ENCODE measurements around the gene POU2AF2.
"Not testable (repeated sequence)": the region's sequence is repeated elsewhere in the genome, so short reads cannot be mapped to it uniquely, and the experiment has no call there.

Gene POU2AF2

DNA sequence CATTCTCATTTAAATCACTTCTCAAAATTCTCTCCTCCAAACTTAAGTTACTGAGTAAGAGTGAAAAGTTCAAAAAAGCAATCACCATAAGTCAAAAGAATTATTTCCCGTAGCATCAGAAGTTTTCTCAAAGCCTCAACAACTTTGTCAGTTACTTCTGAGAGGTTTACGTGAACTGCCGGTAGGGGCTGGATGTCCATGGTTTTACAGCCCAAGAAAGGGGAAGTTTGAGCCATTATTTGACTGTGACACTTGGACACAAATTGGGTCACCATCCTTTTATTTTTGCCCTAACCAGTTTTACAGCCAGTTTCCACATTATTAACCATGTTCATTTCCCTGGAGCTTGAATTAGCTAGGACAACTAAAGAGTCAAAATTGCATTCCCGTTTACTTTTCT is 60.4 kb downstream of the POU2AF2 start:
- DNase-seq: no peak

DNA sequence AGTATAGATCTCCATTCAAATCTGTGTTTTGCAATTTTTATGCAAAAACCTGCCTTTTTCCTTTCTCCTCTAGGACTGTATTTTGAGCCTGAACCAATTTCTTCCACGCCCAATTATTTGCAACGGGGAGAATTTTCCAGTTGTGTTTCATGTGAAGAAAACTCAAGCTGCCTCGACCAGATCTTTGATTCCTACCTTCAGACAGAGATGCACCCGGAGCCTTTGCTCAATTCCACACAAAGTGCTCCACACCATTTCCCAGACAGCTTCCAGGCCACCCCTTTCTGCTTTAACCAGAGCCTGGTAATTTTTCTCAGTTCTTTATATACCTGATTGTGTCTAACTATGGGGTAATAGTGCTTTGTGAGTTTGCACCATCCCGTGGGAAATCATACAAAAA is 60.8 kb downstream of the POU2AF2 start:
- DNase-seq: no peak

DNA sequence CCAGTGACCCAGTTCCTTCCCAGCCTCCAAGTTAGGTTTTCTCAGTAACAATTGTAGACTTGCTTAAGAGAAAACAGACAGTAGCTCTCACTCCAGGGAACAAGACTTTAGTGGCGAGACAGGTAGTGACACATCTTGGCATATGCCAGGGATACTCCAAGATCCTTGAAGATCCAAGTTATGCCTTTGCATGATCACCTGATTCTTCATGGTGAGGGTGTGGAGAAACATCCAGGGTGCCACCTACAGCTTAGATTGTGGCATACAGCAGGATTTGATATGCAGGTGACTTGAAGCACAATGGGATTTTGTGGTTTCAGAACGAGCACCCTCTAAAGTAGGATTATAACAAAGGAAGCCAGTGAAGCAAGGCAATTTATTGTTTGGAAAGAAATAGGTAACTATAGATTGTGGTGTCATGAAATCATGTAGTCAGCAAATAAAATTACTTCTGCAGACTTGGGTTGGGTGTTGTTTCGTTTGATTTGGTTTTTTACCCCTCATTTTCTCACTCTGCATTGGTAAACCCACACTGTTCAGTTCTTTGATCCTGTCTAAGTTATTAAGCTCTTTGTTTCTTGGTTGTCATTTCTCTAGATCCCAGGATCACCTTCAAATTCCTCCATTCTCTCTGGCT is 62.1 kb downstream of the POU2AF2 start:
- DNase-seq: no peak

DNA sequence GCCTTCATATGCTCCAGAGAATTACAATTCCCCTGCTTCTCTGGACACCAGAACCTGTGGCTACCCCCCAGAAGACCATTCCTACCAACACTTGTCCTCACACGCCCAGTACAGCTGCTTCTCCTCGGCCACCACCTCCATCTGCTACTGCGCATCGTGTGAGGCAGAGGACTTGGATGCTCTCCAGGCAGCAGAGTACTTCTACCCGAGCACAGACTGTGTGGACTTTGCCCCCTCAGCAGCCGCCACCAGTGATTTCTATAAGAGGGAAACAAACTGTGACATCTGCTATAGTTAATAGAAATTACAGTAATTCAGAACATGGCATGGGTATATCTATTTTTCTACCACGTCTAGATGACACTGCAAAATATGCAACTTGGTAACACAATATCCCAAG is 62.6 kb downstream of the POU2AF2 start:
- no peak for DNase-seq

DNA sequence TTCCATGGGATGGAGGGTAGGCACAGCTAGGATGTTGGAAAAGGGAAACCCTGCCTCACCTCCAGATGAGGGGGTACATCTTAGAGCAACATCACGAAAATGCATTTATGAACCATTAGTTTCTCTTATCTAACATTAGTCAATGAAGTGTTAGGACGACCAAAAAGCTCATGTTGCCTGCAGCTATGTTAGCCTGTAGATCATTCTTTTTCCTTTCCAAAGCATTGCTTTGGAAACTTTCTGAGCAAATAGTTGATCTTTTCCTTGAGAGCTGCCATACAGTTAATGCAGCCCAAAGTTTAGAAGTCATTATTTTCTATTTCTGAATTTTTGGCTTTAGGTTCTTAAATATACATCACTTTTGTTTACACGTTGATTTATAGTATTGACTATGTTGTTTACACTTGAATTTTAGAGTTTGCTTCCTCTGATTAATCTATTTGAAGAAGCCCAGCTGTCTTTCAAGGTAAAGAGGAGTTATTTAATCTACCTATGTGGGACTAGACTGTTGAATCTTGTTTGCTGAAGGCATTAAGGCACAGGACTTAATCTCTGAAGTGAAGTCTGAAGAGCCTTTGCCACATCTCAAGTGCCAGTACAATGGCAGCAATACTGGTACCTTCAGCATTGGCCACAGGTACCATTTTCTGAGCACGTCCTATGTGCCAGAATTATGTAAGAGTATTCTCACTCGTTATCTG is 63.8 kb downstream of the POU2AF2 start:
- no peak for DNase-seq

DNA sequence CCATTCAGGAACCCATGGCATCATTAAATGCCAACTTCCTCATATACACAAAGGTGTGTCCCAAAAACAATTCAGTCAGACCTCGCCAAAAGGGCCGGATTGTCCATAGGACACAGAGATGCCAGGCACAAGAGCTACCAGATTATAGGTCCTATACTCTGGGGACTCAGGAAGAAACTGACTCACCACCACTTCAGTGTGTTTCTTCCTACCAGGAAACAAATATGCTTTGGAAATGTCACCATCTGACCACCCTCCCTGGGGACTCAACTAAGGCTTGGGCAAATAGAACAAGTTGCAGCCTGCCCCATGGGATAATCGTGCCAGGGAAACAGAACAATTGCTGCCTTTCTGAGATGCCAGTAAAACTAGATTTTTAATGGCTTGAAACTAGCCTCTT is 64.6 kb downstream of the POU2AF2 start:
- no peak for DNase-seq

DNA sequence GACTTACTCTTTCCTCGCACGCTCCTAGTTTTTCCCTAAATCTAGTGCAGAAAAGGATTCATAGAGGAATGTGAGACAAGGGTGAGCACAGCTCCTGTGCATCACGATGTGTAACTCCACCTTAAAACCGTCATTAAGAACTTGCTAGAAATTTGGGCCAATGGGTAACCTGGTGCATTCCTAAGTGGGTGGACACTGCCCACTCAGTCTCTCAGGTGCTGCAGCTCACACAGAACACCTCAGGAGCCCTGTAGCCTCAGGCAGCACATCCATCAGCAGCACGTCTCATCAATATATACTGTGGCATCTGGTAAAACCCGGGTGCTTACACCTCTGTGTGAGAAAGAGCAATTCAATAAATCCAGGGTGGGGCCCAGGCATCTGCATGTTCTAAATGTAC is 65.2 kb downstream of the POU2AF2 start:
- DNase-seq: no peak

DNA sequence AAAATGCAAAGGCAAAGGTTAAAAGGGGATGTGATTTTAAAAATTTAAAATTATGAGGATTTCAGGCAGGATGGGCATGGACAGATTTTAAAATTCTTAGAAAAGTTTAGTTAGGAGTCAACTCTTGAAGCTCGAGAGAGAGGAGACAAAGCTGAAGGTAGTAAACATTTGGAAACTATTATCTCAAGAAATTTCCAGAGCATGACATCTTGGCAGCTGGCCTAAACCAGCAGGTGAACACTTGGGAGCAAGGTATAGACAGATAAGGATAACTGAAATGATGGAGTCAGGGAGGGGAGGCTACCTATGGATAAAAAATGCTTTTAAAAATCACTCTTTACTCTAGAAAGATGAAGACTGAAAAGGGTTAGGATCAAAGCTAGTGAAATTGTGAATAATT is 66.6 kb downstream of the POU2AF2 start:
- no peak for DNase-seq

DNA sequence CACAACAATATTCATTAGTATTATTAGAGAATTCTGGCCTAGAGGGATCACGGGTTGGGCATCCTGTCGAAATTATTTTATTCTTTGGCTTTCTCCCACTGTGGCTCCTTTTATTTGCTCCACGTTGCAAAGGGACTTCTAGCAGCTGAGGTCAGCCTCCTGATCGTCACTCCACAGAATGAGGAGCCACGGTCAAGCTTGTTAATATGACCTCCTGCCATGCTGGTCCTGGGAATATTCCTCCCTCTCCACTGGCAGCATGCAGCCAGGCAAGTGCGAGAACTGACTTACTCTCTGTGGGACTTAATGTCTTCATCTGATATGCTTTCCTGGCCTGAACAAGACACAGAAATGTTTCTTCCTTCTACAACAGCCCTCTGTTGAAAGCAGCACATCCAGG is 73.8 kb downstream of the POU2AF2 start:
- no peak for DNase-seq

DNA sequence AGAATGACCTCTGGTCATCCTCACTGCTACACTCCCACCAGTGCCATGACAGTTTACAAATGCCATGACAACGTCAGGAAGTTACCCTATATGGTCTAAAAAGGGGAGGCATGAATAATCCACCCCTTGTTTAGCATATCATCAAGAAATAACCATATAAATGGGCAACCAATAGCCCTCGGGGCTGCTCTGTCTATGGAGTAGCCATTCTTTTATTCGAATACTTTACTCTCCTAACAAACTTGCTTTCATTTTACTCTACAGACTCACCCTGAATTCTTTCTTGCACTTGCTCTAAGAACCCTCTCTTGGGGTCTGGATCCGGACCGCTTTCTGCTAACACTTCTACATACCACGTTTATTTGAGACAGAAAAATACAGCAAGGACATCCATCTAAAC is 74.7 kb downstream of the POU2AF2 start:
- not testable (repeated sequence) for DNase-seq

DNA sequence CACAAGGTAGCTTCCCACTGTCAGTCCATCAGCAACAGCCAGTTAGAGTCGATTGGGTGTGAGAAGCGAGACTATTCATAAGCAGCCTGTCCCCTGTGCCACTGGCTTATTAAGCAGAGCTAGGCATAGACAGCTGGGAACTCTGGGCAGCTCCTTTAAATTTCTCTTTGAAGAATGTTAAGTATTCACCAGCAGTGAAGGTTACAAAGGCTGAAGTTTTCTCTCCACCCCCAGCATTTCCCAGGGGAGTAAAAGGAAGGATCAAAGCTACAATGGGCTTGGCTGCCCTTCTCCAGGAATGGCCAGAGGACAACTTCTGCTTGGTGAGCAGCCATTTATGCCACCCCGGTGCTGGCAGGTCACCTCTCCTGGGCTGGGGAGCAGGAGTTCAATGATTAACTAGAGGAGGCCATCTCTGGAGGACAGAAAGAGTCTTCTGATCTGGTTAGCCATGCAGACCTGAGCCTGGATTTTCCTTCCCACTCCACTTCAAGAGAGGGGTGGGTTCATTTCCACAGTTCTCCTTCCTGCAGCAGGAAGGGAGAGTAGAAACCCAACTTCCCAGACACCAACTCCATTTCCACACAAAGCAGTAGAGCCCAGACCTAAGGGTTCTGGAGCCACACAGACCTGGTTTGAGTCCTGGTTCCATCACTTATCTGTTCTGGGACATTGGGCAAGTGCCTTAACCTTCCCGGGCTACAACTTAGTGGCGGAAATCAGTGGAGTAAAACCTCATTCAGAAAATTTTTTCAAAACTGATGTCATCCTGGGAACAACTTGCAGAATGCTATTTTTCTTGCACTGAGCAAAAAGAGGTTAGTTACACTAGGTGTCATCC is 75.4 kb downstream of the POU2AF2 start:
- DNase-seq: no peak

DNA sequence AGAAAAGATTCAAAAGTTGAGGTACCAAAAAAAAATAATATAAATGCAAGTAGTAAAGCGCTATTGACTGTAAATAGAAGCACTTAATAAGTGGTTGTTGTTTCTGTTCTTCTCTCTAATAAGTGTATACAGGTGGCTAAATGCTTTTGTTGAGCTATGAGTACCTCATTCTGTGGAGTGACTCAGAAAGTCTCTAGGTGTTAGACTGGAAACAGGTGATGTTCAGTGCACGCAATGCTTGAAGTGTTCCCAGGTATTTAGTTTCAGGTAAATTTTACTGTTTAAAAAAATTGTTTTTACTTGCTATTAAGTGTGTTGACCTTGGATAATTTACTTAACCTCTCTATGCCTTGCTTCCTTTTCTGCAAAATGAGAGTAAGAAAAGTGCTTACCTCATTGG is 77.0 kb downstream of the POU2AF2 start:
- no peak for DNase-seq

DNA sequence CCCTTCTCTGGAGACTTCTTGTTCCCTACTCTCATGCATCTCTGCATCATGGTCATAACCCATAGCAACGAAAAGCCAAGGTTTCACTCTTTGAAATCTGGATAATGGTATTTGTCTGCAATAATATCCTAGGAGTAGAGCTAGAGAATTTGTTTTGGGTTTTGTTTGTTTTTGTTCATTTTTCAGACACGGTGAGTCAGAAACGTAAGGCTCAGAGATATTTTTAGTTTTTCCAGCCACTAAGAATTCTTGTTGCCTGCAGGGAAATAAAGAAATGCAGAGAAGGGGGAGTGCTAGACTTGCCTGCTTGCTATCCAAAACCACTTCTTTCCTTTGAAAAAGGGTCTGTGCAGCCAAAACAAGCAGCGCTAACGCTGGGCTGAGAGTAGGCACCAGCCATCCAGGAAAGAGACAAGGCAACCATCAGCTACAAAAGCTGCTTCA is 78.8 kb downstream of the POU2AF2 start:
- peak; percentile 30 for DNase-seq

DNA sequence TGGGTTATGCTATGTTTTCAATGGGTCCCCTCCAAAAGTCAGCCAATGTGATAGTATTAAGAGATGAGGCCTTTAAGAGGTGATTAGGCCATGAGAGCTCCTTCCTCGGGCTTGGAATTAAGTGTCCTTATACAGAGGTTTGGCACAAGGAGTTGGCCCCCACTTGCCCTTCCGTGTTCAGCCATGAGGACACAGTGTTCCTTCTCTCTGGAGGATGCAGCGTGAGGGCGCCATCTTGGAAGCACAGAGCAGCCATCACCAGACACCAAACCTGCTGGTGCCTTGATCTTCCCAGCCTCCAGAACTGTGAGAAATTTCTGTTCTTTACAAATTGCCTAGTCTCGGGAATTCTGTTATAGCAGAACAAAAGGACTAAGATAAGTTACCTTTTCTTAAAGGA is 79.7 kb downstream of the POU2AF2 start:
- no peak for DNase-seq

DNA sequence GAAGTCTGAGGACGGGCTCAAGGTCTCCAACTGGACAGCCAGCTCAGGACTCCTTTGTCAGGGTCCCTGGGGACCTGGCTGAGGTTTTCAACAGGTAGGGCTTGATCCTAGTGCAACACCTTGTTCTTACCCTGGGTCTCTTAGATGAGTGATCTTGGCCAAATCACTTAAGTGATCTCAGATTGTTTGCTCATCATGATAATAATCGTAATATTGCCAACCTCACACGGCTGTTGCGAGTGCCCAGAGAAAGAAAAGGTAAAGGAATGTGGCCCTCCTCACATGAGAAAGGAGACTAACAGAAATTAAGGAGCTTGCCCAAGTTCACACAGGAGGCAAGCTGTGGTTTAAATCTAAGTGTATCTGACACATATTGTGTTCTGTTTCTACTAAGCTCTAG is 81.3 kb downstream of the POU2AF2 start:
- DNase-seq: no peak

DNA sequence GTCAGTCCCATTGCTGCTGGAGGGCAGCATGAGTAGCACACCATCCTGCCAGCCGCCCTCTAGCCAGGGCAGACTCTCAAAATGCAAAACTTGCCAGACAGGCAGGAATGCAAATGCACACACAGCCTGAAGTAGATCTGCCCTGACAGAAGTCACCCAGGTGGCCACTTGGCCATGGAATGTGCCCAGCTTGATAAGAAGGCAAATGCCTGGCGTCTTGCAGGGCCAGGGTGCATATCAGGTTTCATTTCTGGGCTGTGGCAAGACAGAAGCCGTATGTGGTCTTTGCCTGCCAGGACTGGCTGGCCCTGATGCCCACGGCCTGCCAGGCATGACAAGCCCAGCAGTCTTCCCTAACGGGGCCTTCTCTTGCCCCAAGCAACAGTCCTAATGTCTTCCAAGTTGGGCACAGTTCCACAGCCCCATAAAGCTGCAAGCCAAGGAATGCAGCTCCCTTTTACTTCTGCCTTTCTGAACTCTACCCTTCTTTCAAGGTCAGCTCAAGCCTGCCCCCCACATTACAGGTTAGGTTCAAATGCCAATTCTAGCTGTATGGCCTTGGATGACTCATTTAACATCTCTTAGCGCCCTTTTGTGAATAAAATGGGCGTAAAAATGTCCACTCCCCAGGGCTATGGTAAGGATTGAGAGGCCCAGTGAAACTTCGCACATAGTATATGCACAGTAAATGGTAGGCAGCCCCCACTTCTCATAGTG is 82.5 kb downstream of the POU2AF2 start:
- DNase-seq: no peak

DNA sequence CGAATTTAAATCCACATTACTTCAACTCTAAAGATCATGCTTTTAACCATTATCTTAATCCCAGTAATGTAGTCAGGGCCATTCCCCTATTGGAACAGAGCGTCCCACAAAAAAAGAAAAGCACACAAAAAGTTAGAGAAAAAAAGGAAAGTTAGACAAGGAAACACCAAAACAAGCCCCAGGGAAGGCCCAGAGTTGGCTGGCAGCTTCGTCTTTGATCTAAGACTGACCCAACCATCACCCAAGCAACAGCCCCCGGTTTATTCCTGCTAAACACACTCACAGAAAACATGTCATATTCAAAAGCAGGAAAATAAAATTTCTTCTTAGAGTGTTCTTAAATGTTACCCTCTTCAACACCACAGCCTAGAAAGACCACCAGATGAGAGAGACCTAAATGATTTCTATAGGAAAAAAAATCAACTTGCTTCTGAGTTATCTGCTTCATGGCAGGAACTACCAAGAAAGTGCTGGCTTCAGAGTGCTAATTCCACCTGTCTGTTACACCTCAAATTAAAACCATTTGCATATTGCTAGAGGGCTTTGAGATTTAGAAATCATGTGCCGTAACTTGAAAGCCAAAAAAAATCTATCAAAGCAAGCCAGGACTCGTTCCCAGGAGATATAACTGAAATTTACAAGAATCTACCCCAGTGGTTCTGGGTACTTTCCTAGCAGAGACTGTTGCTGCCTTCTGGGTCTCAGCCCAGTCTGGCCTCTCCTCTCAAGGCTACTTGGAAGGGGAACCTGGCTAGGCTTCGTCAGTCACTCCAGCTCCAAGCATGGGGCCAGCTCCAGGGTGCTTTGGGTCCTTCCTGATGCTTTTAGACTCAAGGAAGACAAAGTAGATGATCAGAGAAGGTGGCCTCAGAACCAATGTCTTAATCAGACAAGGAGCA is 84.0 kb downstream of the POU2AF2 start:
- no peak for DNase-seq

DNA sequence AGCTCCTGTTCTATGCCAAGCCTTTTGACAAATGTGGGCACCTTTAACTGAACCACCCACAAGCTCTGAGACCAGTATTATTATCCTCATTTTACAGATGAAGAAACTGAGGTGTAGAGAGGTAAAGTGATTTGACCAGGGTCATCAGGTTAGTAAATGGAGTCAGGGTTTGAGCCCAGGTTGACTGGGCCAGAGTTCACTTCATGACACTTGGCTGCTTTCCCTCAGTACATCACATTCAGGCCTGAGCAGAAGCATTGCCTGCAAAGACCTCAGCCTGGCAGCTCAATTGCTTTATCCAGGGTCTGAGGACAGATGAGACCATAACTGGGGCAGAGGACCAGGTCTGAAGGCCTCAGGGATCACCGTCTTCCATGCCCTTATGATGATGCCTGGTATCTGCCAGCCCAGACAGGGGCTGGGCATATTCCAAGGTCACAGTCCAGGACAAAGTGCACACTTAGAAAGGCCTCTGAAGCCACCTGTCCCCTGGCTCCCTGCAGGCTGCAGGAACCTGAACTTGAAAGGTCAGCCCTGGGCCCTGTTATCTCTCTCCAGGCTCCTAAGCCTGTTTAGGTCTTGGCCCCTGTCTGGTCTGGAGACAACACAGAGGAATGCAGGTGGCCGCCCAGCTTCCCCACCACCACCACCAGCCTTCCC is 84.8 kb downstream of the POU2AF2 start:
- no peak for DNase-seq

DNA sequence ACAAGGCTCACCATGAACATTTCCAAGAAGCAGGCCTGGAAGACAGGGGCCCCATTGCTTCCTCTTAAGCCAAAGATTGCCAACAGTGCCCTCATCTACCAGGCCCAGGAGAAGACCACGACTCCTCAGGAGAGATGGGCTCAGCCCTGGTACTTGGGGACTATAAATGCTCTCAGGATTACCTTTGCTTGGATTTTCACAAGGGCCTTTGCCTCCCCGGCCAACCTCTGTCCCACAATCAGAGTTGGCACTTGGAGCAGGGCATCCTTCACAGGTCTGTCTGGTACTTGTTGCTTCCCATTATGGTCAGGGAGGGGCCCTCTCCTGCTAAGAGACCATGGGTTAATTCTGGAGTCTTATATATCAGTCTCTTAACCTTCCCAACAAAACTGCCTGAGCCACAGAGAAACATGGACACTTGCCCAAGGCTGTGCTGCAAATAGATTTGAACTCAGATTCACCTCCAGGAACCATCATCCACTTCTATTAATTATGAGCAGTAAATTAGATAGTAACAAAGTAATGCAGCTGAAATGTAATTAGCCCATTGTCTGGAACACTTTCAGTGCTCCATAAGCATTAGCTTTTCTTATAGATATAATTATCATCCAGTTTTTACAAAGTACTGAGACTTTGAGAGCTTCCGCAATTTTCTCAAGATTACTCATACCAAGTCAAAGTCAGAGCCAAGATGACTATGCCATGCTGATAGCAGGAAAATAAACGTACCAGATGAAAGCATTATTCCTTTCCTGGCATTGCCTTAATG is 86.4 kb downstream of the POU2AF2 start:
- DNase-seq: no peak

DNA sequence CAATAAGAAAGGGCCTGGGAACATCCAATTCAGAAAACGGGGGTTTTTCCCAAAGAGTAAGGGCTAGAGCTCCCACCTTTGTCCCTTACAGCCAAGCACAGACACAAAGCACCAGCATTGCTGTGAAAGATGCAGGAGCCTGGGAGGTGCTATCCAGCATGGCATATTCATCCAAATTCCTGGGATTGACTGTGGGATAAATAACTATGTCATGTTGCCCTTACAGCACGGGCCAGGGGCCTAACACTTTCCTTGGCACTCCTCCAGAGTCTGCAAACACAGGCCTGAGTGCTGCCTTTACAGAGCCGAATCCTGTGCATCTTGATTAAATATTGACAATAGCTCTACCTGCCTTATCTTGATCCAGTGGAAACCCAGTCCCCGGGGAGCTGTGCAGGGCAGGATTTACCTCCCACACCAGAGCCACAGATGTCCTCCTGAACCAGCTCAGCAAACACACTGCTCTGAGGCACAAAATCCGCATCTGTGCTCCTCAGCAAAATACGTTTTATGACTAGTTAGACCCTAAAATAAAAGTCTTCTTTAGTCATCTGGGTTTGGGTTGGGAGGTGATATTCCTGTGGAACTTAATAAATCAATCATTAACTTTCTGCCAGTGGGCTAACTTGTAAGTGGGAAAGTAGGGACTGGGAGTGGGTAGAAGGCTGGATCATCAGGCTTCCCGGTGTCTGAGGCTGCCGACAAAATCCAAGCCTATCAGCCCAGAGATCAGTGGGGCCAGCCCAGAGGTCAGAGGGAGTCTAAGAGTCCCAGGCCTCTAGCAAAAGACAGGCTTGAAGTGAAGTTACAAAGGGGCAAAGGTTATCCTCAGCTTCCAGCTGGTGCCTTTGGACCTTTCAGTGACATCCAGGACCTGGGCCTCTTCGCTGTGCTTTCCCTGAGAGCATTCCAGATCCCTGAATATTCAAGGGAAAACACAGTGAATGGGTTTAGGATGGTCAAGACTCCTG is 89.3 kb downstream of the POU2AF2 start:
- no peak for DNase-seq

All from fibroblast of skin of right biceps (primary cell).